GM23248 (cell line): Measurements from ENCODE around the gene USP30.

Experiments
- EZH2 ChIP-seq: fragments of 200-600 bp; sonication (generic); IDR thresholded peaks from 2 replicates; pipeline ENCODE4 v1.6.1; 2018; ENCODE audit warnings: antibody characterized with exemption, mild to moderate bottlenecking; ENCODE audit not compliant: insufficient read depth, poor library complexity, severe bottlenecking
- EZH2phosphoT487 ChIP-seq: fragments of 200-600 bp; sonication (generic); IDR thresholded peaks from 2 replicates; pipeline ENCODE4 v1.6.1; 2018; ENCODE audit warnings: antibody characterized with exemption, moderate library complexity, mild to moderate bottlenecking, low read depth; ENCODE audit not compliant: insufficient read depth

GRCh38 chr12:109033239-109034196 lies 18.9 kb upstream of the USP30 start:
- TF ChIP-seq EZH2phosphoT487, result no peak
- TF ChIP-seq EZH2, result no peak
